Effector memory CD4-positive, alpha-beta T cell (primary cell): ENCODE results near the gene NUCB2.

Source experiments
- DNase-seq, 3 donors: peaks; one replicate each; pipeline ENCODE4 v3.0.0-alpha.2; 2020
- H3K27ac ChIP-seq: 2 replicates; pipeline ENCODE4 v1.7.0; 2013; ENCODE audit warnings: mild to moderate bottlenecking, low read length, moderate library complexity; ENCODE audit not compliant: insufficient read depth, poor library complexity, severe bottlenecking
- H3K27me3 ChIP-seq: replicated peaks from 2 replicates; pipeline ENCODE4 v1.7.0; 2013; ENCODE audit warnings: mild to moderate bottlenecking, low read length; ENCODE audit not compliant: insufficient read depth, control insufficient read depth, poor library complexity, severe bottlenecking
- H3K36me3 ChIP-seq: 2 replicates; pipeline ENCODE4 v1.7.0; 2013; ENCODE audit warnings: mild to moderate bottlenecking, low read length, moderate library complexity; ENCODE audit not compliant: control insufficient read depth, insufficient read depth
- H3K4me1 ChIP-seq: 2 replicates; pipeline ENCODE4 v1.7.0; 2013; ENCODE audit warnings: low read length, mild to moderate bottlenecking; ENCODE audit not compliant: control insufficient read depth, insufficient read depth, poor library complexity, severe bottlenecking
- H3K4me3 ChIP-seq: 2 replicates; pipeline ENCODE4 v1.7.0; 2013; ENCODE audit warnings: low read length, low read depth, mild to moderate bottlenecking; ENCODE audit not compliant: insufficient read depth, poor library complexity, severe bottlenecking
- H3K9me3 ChIP-seq: 2 replicates; pipeline ENCODE4 v1.7.0; 2013; ENCODE audit warnings: mild to moderate bottlenecking, low read length, moderate library complexity; ENCODE audit not compliant: control insufficient read depth

NUCB2 gene

DNA sequence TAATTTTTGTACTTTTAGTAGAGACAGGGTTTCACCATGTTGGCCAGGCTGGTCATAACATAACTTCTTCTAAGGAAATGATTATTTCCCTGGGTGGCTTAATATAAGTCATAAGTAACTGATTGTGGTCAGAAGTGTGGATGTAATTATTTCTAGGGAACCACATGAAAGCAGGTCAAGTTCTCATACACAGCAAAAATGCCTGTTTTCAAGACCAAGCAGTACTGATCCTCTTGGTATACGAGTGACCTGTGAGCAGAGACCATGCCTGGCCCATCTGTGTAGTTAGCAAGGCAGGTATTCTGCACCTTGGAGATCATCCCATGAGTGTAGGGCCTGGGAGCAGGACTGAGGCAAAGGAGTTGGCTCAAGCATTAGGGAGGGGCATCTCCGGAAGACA is 32.5 kb upstream of the NUCB2 start:
- no peak overlapping the region for H3K27ac ChIP-seq
- DNase-seq = no peak
- no peaks in the 10 kb centered on the region for H3K4me1 ChIP-seq
- H3K9me3 ChIP-seq = no peaks in the 10 kb centered on the region
- no peaks in the 10 kb centered on the region for H3K36me3 ChIP-seq
- no peak overlapping the region for H3K4me3 ChIP-seq
- H3K27me3 ChIP-seq = no peaks in the 10 kb centered on the region

DNA sequence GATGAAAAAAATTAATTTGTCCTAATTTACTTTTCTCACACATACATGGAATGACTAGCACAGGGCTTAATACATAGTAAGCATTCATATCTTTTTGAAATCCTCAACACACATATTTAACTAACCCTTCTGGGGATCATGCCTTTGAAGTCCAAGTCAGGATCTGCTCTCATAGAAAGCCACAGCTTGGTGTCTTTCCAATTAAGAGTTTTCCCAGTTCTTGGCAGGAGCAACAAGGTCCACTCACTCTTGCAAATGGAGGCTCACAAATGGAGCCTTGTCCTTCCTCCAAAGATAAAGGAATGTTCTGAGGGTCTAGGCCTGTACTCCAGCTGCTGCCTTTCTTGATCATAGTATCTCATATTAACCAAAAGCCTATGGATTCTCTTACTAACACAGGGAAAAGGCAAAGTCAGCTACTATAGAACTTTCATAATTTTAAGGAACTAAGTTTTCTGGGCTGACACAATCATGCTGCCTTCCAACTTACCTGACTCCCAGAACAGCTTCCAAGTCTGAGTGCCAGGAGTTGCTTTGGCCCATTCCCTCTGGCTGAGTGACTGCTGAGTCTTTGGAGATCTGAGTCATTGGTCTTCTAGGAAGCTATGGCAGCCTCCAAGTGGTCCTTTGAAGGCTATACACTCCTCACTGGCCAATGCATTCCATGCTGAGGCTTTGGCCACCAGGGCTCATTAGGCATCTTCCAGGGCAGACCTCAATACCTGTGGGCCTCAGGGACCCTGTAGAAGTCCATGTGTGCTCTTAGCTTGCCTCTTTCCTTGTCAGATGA is 25.8 kb upstream of the NUCB2 start:
- Histone ChIP-seq H3K4me3 (no peak overlapping the region), H3K27ac (no peak overlapping the region), H3K27me3 (no peaks in the 10 kb centered on the region), H3K4me1 (no peaks in the 10 kb centered on the region), H3K36me3 (no peaks in the 10 kb centered on the region), H3K9me3 (no peaks in the 10 kb centered on the region)
- DNase-seq = no peak

DNA sequence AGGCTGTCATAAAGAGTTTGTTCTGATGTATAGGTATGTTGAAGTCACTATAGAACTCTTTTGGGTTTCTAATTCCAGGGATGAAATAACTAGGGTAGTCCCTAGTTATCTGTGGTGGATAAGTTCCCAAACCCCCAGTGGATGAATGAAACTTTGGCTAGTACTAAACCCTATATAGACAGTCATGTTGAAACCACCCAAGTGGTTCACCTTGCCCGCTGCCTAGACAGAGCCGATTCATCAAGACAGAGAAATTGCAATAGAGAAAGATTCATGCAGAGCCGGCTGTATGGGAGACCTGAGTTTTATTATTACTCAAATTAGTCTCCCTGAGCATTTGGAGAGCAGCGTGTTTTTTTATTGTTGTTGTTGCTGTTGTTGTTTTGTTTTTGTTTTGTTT is 23.8 kb upstream of the NUCB2 start:
- DNase-seq = no peak
- H3K4me3 ChIP-seq = no peak overlapping the region
- no peaks in the 10 kb centered on the region for H3K27me3 ChIP-seq
- H3K9me3 ChIP-seq = no peaks in the 10 kb centered on the region
- no peaks in the 10 kb centered on the region for H3K4me1 ChIP-seq
- H3K36me3 ChIP-seq = no peaks in the 10 kb centered on the region
- H3K27ac ChIP-seq = no peak overlapping the region

DNA sequence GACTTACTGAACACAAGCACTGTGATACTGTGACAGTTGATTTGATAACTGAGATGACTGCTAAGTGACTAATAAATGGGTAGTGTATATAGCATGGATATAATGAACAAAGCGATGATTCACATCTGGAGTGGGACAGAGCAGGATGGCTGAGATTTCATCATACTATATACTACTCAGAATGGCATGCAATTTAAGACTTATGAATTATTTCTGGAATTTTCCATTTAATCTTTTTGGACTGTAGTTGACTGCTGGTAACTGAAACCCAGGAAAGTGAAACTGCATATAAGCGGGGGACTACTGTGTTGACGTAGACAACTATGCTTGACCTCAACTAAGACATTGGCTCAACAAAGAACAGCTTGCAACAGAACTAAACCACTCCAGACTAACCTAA is 20.0 kb upstream of the NUCB2 start:
- H3K27ac ChIP-seq = no peak overlapping the region
- no peak overlapping the region for H3K4me3 ChIP-seq
- no peaks in the 10 kb centered on the region for H3K9me3 ChIP-seq
- no peaks in the 10 kb centered on the region for H3K27me3 ChIP-seq
- DNase-seq = no peak
- no peaks in the 10 kb centered on the region for H3K4me1 ChIP-seq
- H3K36me3 ChIP-seq = no peaks in the 10 kb centered on the region

DNA sequence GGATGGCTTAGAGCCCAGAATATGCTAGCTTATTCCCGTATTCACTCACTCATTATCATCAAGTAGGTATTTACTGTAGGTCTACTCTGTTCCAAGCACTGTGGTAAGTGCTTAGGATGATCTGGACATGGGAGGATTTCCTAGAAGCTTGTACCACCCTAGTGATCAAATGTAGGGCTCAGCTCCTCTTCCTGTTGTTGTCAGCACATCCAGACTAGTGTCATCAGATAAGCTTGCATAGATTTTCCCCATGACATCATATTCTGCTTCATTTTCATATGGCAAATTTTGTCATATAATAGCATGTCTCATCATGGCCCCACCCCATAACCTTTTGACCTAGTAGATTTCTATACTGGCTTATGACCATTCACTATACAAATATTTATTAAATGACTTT is 19.3 kb upstream of the NUCB2 start:
- H3K27ac ChIP-seq = no peak overlapping the region
- H3K36me3 ChIP-seq = no peaks in the 10 kb centered on the region
- H3K27me3 ChIP-seq = no peaks in the 10 kb centered on the region
- H3K4me1 ChIP-seq = no peaks in the 10 kb centered on the region
- H3K9me3 ChIP-seq = no peaks in the 10 kb centered on the region
- H3K4me3 ChIP-seq = no peak overlapping the region
- no peak for DNase-seq

DNA sequence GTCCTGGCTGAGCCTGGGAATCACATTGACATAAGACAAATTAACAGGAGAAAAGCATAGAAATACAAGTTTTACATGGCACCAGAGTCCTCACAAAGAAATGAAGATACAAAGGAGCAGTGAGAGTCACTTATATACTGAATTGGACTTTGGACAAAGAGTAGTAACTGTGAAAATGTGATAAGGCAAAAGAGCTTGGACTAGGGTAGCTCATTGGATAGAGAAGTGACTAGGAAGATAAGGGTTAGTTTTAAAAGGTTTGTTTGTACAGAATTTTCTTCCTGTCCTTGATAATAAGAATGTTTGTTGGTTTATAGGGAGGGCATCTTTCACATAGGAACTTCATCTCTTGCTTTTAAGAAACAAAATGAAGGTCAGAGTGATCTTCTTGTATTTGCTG is 17.9 kb upstream of the NUCB2 start:
- Histone ChIP-seq H3K36me3 (no peaks in the 10 kb centered on the region), H3K27me3 (no peaks in the 10 kb centered on the region), H3K9me3 (no peaks in the 10 kb centered on the region), H3K4me1 (no peaks in the 10 kb centered on the region), H3K27ac (no peak overlapping the region), H3K4me3 (no peak overlapping the region)
- no peak for DNase-seq

DNA sequence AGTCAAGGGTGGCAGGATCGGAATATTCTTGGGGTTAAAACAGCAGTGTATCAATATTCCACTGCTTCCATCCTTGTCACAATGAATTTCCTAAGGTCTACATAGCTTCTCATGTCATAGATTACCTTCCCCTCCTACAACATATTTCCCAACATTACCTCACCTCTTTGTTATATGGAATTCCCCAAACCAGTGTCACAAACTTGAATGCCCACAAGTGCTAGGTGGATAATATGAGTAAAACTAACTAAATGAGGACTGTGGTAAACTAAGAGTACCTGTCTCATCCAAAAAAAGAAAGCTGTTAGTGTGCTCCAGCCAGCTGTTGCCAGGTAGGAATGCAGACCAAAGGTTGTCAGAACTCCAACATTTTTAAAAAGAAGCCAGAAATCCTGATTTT is 17.0 kb upstream of the NUCB2 start:
- no peaks in the 10 kb centered on the region for H3K36me3 ChIP-seq
- no peaks in the 10 kb centered on the region for H3K27me3 ChIP-seq
- H3K27ac ChIP-seq = no peak overlapping the region
- H3K4me3 ChIP-seq = no peak overlapping the region
- no peak for DNase-seq
- H3K9me3 ChIP-seq = no peaks in the 10 kb centered on the region
- no peaks in the 10 kb centered on the region for H3K4me1 ChIP-seq

DNA sequence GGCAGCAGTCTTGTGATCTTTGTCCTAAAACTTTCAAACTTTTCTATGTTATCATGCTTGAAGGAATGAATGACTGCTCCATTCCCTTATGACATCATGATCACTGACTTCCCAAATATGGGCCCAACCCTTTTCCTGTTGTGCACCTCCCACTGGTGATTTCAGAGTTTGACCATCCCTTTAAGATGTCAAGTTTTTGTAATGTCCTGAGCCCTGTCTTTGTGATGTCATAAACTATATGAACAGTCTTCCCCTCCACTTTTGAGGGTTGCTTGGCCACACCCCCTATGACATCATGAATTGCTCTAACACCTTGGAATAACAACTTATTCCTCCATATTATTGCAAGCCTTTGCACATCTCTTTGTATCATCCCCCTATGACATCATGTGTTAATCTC is 16.5 kb upstream of the NUCB2 start:
- Histone ChIP-seq H3K36me3 (no peaks in the 10 kb centered on the region), H3K27ac (no peak overlapping the region), H3K27me3 (no peaks in the 10 kb centered on the region), H3K9me3 (no peaks in the 10 kb centered on the region), H3K4me3 (no peak overlapping the region), H3K4me1 (no peaks in the 10 kb centered on the region)
- no peak for DNase-seq

DNA sequence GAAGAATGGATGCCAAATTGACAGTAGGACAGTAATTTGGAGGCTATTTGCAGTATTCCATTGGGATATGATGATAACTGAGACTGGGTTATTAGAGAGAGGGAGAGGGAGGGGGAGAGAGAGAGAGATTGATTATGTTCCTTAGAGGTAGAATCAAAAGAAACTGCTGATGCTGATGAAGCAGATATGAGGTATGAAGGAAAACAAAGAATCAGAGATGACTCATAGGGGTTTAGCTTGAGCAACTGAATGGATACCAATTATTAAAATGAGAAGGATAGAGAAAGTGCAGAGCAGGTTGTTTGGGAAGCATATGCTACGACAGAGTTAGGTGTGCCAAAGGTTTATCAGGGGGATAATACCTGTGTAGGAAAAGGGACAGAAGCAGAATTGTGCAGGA is 12.8 kb upstream of the NUCB2 start:
- no peak for DNase-seq
- no peaks in the 10 kb centered on the region for H3K4me1 ChIP-seq
- H3K27me3 ChIP-seq = no peaks in the 10 kb centered on the region
- H3K4me3 ChIP-seq = no peak overlapping the region
- no peaks in the 10 kb centered on the region for H3K9me3 ChIP-seq
- H3K36me3 ChIP-seq = no peaks in the 10 kb centered on the region
- H3K27ac ChIP-seq = no peak overlapping the region

DNA sequence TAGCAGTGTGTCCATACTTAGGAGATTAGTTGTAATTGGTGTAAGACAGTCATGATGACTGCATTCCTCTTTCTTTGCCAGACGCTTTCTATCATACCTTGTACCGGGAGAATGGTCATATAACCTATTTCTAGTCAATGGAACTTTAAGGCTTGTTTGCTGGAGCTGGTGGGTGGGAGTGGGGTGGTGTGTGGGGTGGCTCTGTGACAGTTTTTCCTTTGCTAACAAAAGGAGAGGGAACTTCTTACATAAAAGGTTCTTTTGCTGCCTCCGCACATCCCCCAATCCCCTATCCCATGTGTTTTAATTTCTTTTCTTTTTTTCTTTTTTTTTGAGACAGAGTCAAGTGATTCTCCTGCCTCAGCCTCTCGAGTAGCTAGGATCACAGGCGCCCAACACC is 9.8 kb upstream of the NUCB2 start:
- H3K27me3 ChIP-seq = no peaks in the 10 kb centered on the region
- no peak overlapping the region for H3K4me3 ChIP-seq
- no peak for DNase-seq
- H3K4me1 ChIP-seq = no peaks in the 10 kb centered on the region
- no peak overlapping the region for H3K27ac ChIP-seq
- H3K36me3 ChIP-seq = no peaks in the 10 kb centered on the region
- no peaks in the 10 kb centered on the region for H3K9me3 ChIP-seq
